Dermis lymphatic vessel endothelial cell (primary cell): ENCODE results near the gene NUP210. TPM values are rescaled to one million over a fixed set of nuclear protein-coding genes. Genes with fewer than 3 reads are reported as not detected.

Source experiments
- total RNA-seq: library from RNA; depleted of rRNA; stranded (reverse); fragments of >200 nt; gene quantifications from 2 replicates; pipeline ENCODE4 v1.2.1, GENCODE V29; 2014

Gene NUP210
- 0.22 and 0.43 TPM in 2 replicates for total RNA-seq

GRCh38 chr3:13420045-13420830 is at the start of gene NUP210:
NUP210 (minus strand) TSS chr3:13420322; CDS start chr3:13420226, 96 bp downstream.

Other genes with a start within 250 kb of the NUP210 start
- gene HDAC11, start 60.0 kb upstream of the NUP210 start, total RNA-seq, result 9.1 and 10.1 TPM in 2 replicates
- gene FBLN2, start 128.8 kb upstream of the NUP210 start, total RNA-seq, result 7.4 and 7.7 TPM in 2 replicates